Measurements from ENCODE around the gene MKNK1.

The MKNK1 gene

DNA sequence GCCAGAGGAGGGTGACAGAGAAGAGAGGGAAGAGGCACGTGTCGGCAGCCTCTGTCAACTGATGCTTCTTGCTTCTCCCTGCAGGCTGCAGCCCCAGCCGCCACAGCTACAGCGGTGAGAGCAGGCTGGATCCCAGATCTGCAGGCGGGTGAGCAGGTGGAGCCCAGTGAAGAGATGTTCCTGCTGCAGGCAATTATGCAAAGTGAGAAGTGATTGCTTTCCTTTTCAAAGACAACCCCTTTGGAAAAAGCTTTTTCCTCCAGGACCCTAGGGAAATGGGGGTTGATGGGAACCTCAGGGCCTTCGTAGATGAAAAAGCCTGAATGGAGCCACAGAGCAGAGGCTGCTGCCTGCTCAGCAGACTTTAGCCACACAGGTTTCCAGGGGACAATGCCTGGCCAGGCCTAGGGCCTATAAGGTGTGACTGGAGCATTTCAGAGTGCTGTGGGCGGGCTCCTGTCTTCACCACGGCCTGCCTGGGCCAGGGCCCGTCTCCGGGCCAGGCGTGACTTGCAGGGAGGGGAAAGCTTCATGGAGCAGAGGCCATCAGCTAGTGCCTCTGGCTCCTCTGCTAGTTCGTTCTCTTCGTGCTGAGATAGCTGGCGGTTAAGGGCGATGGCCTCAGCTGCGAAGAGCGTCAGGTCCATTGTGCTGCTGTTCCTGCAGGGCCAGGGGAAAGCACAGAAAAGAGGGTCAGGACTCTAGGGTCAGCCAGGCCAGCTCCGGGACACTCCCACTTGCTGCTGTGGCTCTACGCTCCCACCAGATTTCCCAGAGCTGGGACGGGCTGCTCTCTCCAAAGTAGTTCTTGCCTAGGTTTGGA, 45.7 kb downstream of the MKNK1 start:
- no peak for DNase-seq (ENCODE audit: low spot score)

GRCh38 chr1:46557403-46557802, 46.7 kb downstream of the MKNK1 start:
- no peak for DNase-seq (ENCODE audit: low spot score)

DNA sequence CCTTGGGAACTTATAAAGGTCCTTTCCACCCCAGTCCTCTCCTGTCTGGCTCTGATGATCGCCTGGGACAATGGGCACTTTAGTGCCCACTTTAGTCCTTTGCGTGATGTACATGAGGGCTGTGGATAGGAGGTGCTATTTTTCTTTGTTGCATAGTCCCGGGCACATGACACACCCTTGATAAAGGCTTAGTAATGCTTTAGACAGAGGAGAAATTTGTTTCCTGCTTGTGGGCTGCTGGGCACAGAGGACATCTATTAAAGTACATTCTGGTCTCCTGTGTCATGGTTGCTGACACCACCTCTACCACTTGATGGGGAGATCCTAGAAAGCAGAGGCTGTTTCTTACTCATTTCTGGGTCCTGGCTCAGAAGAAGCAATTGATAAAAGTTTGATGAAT, 47.2 kb downstream of the MKNK1 start:
- DNase-seq (ENCODE audit: low spot score), result no peak

GRCh38 chr1:46555826-46556619, 48.0 kb downstream of the MKNK1 start:
- DNase-seq (ENCODE audit: low spot score), result no peak

- no peak for DNase-seq (ENCODE audit: low spot score)
Measured at GRCh38 chr1:46554597-46555381, 49.3 kb downstream of the MKNK1 start.

DNA sequence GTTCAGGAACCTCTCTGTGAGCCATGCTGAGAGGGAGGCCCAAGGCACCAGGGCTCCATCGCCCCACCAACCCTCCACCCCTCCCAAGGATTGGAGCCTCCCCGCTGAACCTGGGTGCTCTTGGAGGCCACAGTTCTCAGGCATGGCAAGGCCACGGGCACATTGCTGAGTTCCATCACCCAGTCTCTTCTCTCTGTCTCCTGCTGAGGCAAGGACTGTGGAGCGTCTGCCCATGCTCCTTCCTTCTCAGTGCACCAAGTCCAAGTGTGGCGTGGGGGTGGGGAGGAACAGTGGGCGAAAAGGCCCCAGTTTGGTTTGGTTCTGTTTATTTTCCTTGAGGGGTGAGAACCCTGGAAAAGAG, 49.9 kb downstream of the MKNK1 start:
- DNase-seq (ENCODE audit: low spot score), result no peak

- no peak for DNase-seq (ENCODE audit: low spot score)
Measured at GRCh38 chr1:46553506-46553905, 50.6 kb downstream of the MKNK1 start.

GRCh38 chr1:46552357-46553237, 51.5 kb downstream of the MKNK1 start:
- DNase-seq (ENCODE audit: low spot score), result no peak

DNA sequence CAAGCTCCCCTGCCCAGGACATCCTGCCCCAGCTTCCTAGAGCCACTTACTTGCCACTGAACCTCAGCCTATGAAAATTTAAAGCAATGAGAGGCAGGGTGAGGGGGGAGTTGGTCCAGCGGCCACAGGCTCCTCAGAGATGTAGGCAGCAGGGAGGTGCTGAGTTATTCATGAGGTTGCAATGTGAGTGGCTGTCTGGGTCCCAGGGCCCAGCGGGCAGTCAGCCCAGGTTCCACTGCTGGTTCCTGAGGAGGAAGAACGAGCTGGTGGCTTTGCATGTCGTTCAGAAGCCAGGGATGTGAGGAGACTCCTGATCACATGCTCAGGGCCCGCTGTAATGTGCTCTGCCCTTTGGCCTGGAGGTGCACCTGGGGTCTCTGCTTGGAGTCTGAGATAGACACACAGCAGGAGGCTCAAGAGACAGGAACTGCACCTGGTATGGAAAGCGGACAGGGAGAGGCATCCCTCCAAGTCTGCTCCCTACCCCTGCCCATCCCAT, 52.4 kb downstream of the MKNK1 start, which contains the start of gene KNCN:
Gene KNCN, minus strand, starts transcription at position 51 of the 499 bp plus-strand sequence. CDS start 432 bp downstream, outside the sequence.
- no peak for DNase-seq (ENCODE audit: low spot score)

GRCh38 chr1:46550751-46551231, 53.3 kb downstream of the MKNK1 start:
- no peak for DNase-seq (ENCODE audit: low spot score)

- no peak for DNase-seq (ENCODE audit: low spot score)
Measured at GRCh38 chr1:46549697-46550681, 54.1 kb downstream of the MKNK1 start.

- peak; percentile 71 for DNase-seq (ENCODE audit: low spot score)
Measured at GRCh38 chr1:46547481-46548383, 56.3 kb downstream of the MKNK1 start.

GRCh38 chr1:46546210-46546609, 57.9 kb downstream of the MKNK1 start:
- no peak for DNase-seq (ENCODE audit: low spot score)

GRCh38 chr1:46545784-46546183, 58.3 kb downstream of the MKNK1 start:
- DNase-seq (ENCODE audit: low spot score), result no peak

DNA sequence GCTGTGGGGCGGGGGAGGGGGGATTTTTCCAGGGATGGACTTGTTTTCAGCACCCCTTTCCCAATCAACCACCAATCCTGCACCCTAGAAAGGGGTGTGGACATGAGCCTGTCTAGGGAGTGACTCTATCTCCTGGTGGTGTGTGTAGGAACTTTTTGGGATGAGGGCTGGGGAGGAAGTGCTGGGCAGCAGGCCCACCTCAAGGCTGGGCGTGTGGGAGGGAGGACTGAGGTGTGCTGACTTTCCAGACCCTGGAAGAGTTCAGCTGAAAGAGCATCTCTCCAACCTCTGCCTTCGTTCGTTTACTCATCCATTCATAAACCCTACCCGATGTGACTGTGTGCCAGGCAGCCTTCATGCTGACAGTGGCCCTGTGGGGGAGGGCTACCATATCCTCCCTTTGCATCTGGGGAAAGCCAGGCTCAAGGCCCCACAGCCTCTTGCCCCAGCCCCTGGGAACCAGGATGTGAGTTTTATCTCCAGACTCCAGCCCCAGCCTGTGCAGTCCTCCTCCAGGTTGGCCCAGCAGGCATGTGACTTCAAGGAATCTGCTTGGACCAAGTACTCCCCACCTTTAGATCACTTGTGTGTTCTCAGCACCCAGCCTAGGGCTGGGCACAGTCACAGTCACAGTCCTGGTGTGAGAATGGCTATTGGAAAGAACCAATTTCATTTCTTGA, 59.4 kb downstream of the MKNK1 start:
- no peak for DNase-seq (ENCODE audit: low spot score)

DNA sequence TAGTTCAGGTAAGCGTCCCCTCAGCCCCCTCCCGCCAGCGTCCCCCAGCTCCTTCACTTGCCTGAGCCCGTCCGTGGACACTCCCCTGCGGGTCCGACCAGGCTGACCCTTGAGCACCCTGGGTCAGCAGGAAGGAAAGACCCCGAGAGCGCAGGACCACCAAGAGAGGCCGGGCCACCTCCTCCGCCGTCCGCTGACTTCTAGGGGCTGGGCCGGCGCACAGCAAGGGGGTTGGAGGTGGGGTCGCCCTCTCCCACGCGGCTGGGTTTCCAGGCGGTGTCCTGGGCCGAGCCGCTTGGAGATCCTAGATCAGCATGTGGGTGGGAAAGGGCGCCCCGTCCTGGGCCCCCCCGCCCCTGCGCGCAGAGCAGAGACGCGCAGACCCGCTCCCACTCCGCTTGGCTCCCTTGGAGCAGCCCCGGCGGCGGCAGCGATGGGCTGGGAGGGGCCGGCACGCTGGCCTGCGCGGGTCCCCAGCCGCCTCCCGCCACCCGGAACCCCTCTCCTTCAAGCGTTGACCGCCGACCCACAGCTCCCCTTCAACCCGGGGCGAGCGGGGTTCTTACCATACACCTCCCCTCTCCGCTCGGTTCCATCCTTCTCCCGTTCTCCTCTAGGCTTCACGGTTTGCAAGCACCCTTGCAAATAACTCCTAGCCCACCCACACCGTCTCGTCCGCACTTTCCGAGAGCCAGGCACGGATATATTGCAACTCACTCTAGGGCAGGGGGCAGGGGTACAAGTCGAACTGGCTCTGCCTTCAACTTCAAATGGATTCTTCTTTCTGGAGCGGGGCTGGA, 60.1 kb downstream of the MKNK1 start:
- DNase-seq (ENCODE audit: low spot score), result no peak

- DNase-seq (ENCODE audit: low spot score), result no peak
Measured at GRCh38 chr1:46543382-46543760, 60.7 kb downstream of the MKNK1 start.
